ENCODE measurements around the gene PSMF1. TPM values are rescaled to one million over a fixed set of nuclear protein-coding genes. Genes with fewer than 3 reads are reported as not detected.

Gene PSMF1
- polyA plus RNA-seq, 4 donors = 43.6 to 118 (median 62.7) TPM

- 50 to 83% (median 56%) methylated on average over 1 of the region's 1 CpG for WGBS, 3 donors
- H3K4me3 ChIP-seq (ENCODE audit: low read depth in 1 of 3, low read length in 3 of 3) = no peak overlapping the region
- peaks cover 0 to 3% of the 10 kb centered on the region in 2 donors for H3K9me3 ChIP-seq (ENCODE audit: control insufficient read depth in 2 of 2, insufficient read depth in 1 of 2, low read depth in 1 of 2, low read length in 1 of 2)
- no peaks in the 10 kb centered on the region for H3K27me3 ChIP-seq (ENCODE audit: control insufficient read depth in 3 of 3, insufficient read depth in 3 of 3, low read length in 3 of 3)
- FAIRE-seq (no peak), DNase-seq (no peak)
- peaks cover 0 to 2% (median 0%) of the 10 kb centered on the region in 3 donors for H3K36me3 ChIP-seq (ENCODE audit: control insufficient read depth in 3 of 3, insufficient read depth in 2 of 3, low read depth in 1 of 3, low read length in 3 of 3)
- no peak overlapping the region for H3K27ac ChIP-seq (ENCODE audit: low read depth in 1 of 3, low read length in 2 of 3)
- peaks cover 3 to 27% (median 3%) of the 10 kb centered on the region in 3 donors for H3K4me1 ChIP-seq (ENCODE audit: control insufficient read depth in 3 of 3, insufficient read depth in 2 of 3, low read depth in 1 of 3, low read length in 2 of 3)
Measured at GRCh38 chr20:1189827-1190226, 71.4 kb downstream of the PSMF1 start.

- H3K4me1 ChIP-seq (ENCODE audit: control insufficient read depth in 3 of 3, insufficient read depth in 2 of 3, low read depth in 1 of 3, low read length in 2 of 3) = peaks cover 3 to 32% (median 3%) of the 10 kb centered on the region in 3 donors
- peaks cover 0 to 3% of the 10 kb centered on the region in 2 donors for H3K9me3 ChIP-seq (ENCODE audit: control insufficient read depth in 2 of 2, insufficient read depth in 1 of 2, low read depth in 1 of 2, low read length in 1 of 2)
- WGBS, 3 donors = 85 to 98% (median 91%) methylated on average over 3 of the region's 3 CpGs
- no peak for DNase-seq
- no peaks in the 10 kb centered on the region for H3K27me3 ChIP-seq (ENCODE audit: control insufficient read depth in 3 of 3, insufficient read depth in 3 of 3, low read length in 3 of 3)
- no peak overlapping the region for H3K4me3 ChIP-seq (ENCODE audit: low read depth in 1 of 3, low read length in 3 of 3)
- FAIRE-seq = no peak
- peaks cover 0 to 2% (median 0%) of the 10 kb centered on the region in 3 donors for H3K36me3 ChIP-seq (ENCODE audit: control insufficient read depth in 3 of 3, insufficient read depth in 2 of 3, low read depth in 1 of 3, low read length in 3 of 3)
- H3K27ac ChIP-seq (ENCODE audit: low read depth in 1 of 3, low read length in 2 of 3) = no peak overlapping the region
Measured at GRCh38 chr20:1190847-1191246, 72.4 kb downstream of the PSMF1 start.

DNA sequence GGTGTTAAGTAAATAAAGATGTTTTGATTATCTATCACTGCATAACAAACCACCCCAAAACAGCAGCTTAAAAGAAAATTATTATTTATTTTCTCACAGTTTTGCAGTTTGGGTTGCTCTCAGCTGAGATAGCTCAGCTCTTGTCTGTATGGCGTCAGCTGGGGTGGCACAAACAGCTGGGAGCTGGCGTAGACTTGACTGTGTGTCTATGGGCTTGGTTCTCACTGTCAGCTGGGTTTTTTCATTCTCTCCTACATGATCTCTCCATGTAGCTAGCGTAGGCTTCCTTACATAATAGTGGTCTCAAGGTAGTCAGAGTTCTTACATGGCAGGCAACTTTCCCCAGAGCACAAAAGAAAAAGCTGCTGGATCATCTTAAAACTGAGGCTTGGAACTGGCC, 72.9 kb downstream of the PSMF1 start:
- Histone ChIP-seq H3K36me3 (ENCODE audit: control insufficient read depth in 3 of 3, insufficient read depth in 2 of 3, low read depth in 1 of 3, low read length in 3 of 3) (peaks cover 0 to 2% (median 0%) of the 10 kb centered on the region in 3 donors), H3K4me3 (ENCODE audit: low read depth in 1 of 3, low read length in 3 of 3) (no peak overlapping the region), H3K4me1 (ENCODE audit: control insufficient read depth in 3 of 3, insufficient read depth in 2 of 3, low read depth in 1 of 3, low read length in 2 of 3) (peaks cover 0 to 27% (median 3%) of the 10 kb centered on the region in 3 donors), H3K27ac (ENCODE audit: low read depth in 1 of 3, low read length in 2 of 3) (no peak overlapping the region), H3K27me3 (ENCODE audit: control insufficient read depth in 3 of 3, insufficient read depth in 3 of 3, low read length in 3 of 3) (no peaks in the 10 kb centered on the region), H3K9me3 (ENCODE audit: control insufficient read depth in 2 of 2, insufficient read depth in 1 of 2, low read depth in 1 of 2, low read length in 1 of 2) (peaks cover 0 to 3% of the 10 kb centered on the region in 2 donors)
- WGBS, 3 donors = 81 to 91% (median 83%) methylated on average over 3 of the region's 3 CpGs
- FAIRE-seq (no peak), DNase-seq (no peak)

GRCh38 chr20:1195226-1195625, 76.8 kb downstream of the PSMF1 start:
- H3K27ac ChIP-seq (ENCODE audit: low read depth in 1 of 3, low read length in 2 of 3) = no peak overlapping the region
- 21 to 57% (median 42%) methylated on average over 1 of the region's 1 CpG for WGBS, 3 donors
- H3K27me3 ChIP-seq (ENCODE audit: control insufficient read depth in 3 of 3, insufficient read depth in 3 of 3, low read length in 3 of 3) = no peaks in the 10 kb centered on the region
- H3K4me3 ChIP-seq (ENCODE audit: low read depth in 1 of 3, low read length in 3 of 3) = no peak overlapping the region
- DNase-seq = peak; percentile 44 to 62
- FAIRE-seq = no peak
- H3K36me3 ChIP-seq (ENCODE audit: control insufficient read depth in 3 of 3, insufficient read depth in 2 of 3, low read depth in 1 of 3, low read length in 3 of 3) = no peaks in the 10 kb centered on the region
- H3K4me1 ChIP-seq (ENCODE audit: control insufficient read depth in 3 of 3, insufficient read depth in 2 of 3, low read depth in 1 of 3, low read length in 2 of 3) = peaks cover 0 to 5% (median 0%) of the 10 kb centered on the region in 3 donors
- H3K9me3 ChIP-seq (ENCODE audit: control insufficient read depth in 2 of 2, insufficient read depth in 1 of 2, low read depth in 1 of 2, low read length in 1 of 2) = no peaks in the 10 kb centered on the region

DNA sequence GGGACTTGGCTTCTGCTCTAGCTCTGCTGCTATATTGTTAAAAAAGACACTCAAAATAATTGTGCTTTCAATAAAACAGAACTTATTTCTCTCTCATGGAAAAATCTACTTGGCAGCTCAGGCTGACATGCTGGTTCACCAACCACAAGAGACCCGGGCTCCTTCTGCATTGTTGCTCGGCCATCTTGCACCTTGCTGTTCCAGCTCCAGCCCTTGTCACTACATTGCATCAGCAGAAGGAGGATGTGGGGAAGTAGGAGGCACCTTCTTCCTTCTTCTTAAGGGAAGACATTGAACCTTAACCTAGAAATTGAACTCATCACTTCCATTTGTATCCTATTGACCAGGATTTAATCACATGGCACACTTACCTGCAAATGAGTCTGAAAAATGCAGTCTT, 78.2 kb downstream of the PSMF1 start:
- 76 to 98% (median 88%) methylated on average over 2 of the region's 2 CpGs for WGBS, 3 donors
- no peaks in the 10 kb centered on the region for H3K36me3 ChIP-seq (ENCODE audit: control insufficient read depth in 3 of 3, insufficient read depth in 2 of 3, low read depth in 1 of 3, low read length in 3 of 3)

GRCh38 chr20:1197801-1198200, 79.4 kb downstream of the PSMF1 start:
- Histone ChIP-seq H3K4me1 (ENCODE audit: control insufficient read depth in 3 of 3, insufficient read depth in 2 of 3, low read depth in 1 of 3, low read length in 2 of 3) (peaks cover 0 to 5% (median 0%) of the 10 kb centered on the region in 3 donors), H3K9me3 (ENCODE audit: control insufficient read depth in 2 of 2, insufficient read depth in 1 of 2, low read depth in 1 of 2, low read length in 1 of 2) (no peaks in the 10 kb centered on the region), H3K36me3 (ENCODE audit: control insufficient read depth in 3 of 3, insufficient read depth in 2 of 3, low read depth in 1 of 3, low read length in 3 of 3) (no peaks in the 10 kb centered on the region), H3K27ac (ENCODE audit: low read depth in 1 of 3, low read length in 2 of 3) (no peak overlapping the region), H3K4me3 (ENCODE audit: low read depth in 1 of 3, low read length in 3 of 3) (no peak overlapping the region), H3K27me3 (ENCODE audit: control insufficient read depth in 3 of 3, insufficient read depth in 3 of 3, low read length in 3 of 3) (no peaks in the 10 kb centered on the region)
- 85 to 89% (median 87%) methylated on average over 7 of the region's 7 CpGs for whole genome bisulfite sequencing, 3 donors
- DNase-seq = no peak
- FAIRE-seq = no peak

More for the DNA sequence above, 78.2 kb downstream of the PSMF1 start:
- no peak overlapping the region for H3K4me3 ChIP-seq (ENCODE audit: low read depth in 1 of 3, low read length in 3 of 3)
- FAIRE-seq (no peak), DNase-seq (no peak)
- H3K27me3 ChIP-seq (ENCODE audit: control insufficient read depth in 3 of 3, insufficient read depth in 3 of 3, low read length in 3 of 3) = no peaks in the 10 kb centered on the region
- no peak overlapping the region for H3K27ac ChIP-seq (ENCODE audit: low read depth in 1 of 3, low read length in 2 of 3)
- peaks cover 0 to 5% (median 0%) of the 10 kb centered on the region in 3 donors for H3K4me1 ChIP-seq (ENCODE audit: control insufficient read depth in 3 of 3, insufficient read depth in 2 of 3, low read depth in 1 of 3, low read length in 2 of 3)
- H3K9me3 ChIP-seq (ENCODE audit: control insufficient read depth in 2 of 2, insufficient read depth in 1 of 2, low read depth in 1 of 2, low read length in 1 of 2) = no peaks in the 10 kb centered on the region

GRCh38 chr20:1198751-1199150, 80.3 kb downstream of the PSMF1 start:
- Histone ChIP-seq H3K27me3 (ENCODE audit: control insufficient read depth in 3 of 3, insufficient read depth in 3 of 3, low read length in 3 of 3) (no peaks in the 10 kb centered on the region), H3K4me3 (ENCODE audit: low read depth in 1 of 3, low read length in 3 of 3) (no peak overlapping the region), H3K27ac (ENCODE audit: low read depth in 1 of 3, low read length in 2 of 3) (no peak overlapping the region), H3K9me3 (ENCODE audit: control insufficient read depth in 2 of 2, insufficient read depth in 1 of 2, low read depth in 1 of 2, low read length in 1 of 2) (no peaks in the 10 kb centered on the region), H3K36me3 (ENCODE audit: control insufficient read depth in 3 of 3, insufficient read depth in 2 of 3, low read depth in 1 of 3, low read length in 3 of 3) (no peaks in the 10 kb centered on the region), H3K4me1 (ENCODE audit: control insufficient read depth in 3 of 3, insufficient read depth in 2 of 3, low read depth in 1 of 3, low read length in 2 of 3) (peaks cover 0 to 5% (median 0%) of the 10 kb centered on the region in 3 donors)
- no peak for DNase-seq
- 83 to 98% (median 95%) methylated on average over 5 of the region's 5 CpGs for WGBS, 3 donors
- no peak for FAIRE-seq

- H3K27ac ChIP-seq (ENCODE audit: low read depth in 1 of 3, low read length in 2 of 3) = no peak overlapping the region
- no peaks in the 10 kb centered on the region for H3K27me3 ChIP-seq (ENCODE audit: control insufficient read depth in 3 of 3, insufficient read depth in 3 of 3, low read length in 3 of 3)
- H3K9me3 ChIP-seq (ENCODE audit: control insufficient read depth in 2 of 2, insufficient read depth in 1 of 2, low read depth in 1 of 2, low read length in 1 of 2) = no peaks in the 10 kb centered on the region
- no peak for FAIRE-seq
- 74 to 91% (median 80%) methylated on average over 7 of the region's 7 CpGs for WGBS, 3 donors
- H3K36me3 ChIP-seq (ENCODE audit: control insufficient read depth in 3 of 3, insufficient read depth in 2 of 3, low read depth in 1 of 3, low read length in 3 of 3) = no peaks in the 10 kb centered on the region
- peaks cover 0 to 5% (median 0%) of the 10 kb centered on the region in 3 donors for H3K4me1 ChIP-seq (ENCODE audit: control insufficient read depth in 3 of 3, insufficient read depth in 2 of 3, low read depth in 1 of 3, low read length in 2 of 3)
- no peak for DNase-seq
- no peak overlapping the region for H3K4me3 ChIP-seq (ENCODE audit: low read depth in 1 of 3, low read length in 3 of 3)
Measured at GRCh38 chr20:1199212-1199873, 80.9 kb downstream of the PSMF1 start.

DNA sequence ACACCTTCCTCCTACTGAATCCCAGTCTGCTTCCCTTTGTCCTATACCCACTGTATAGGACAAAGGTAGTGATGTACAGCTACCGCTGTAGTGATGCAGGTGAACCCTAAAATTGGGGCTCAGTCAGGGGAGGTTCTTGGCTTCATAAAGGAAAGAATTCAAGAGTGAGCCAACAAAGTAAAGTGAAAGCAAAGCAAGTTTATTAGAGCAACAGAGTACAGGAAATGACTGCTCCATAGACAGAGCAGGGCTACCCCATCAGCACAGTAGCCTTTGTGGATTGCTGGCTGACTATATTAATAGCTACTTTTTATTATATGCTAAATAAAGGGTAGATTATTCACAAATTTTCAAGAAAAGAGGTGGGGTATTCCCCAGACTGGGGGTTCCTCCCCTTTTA, 81.6 kb downstream of the PSMF1 start:
- FAIRE-seq (no peak), DNase-seq (no peak)
- Histone ChIP-seq H3K27ac (ENCODE audit: low read depth in 1 of 3, low read length in 2 of 3) (no peak overlapping the region), H3K4me1 (ENCODE audit: control insufficient read depth in 3 of 3, insufficient read depth in 2 of 3, low read depth in 1 of 3, low read length in 2 of 3) (peaks cover 0 to 5% (median 0%) of the 10 kb centered on the region in 3 donors), H3K36me3 (ENCODE audit: control insufficient read depth in 3 of 3, insufficient read depth in 2 of 3, low read depth in 1 of 3, low read length in 3 of 3) (no peaks in the 10 kb centered on the region), H3K9me3 (ENCODE audit: control insufficient read depth in 2 of 2, insufficient read depth in 1 of 2, low read depth in 1 of 2, low read length in 1 of 2) (no peaks in the 10 kb centered on the region), H3K4me3 (ENCODE audit: low read depth in 1 of 3, low read length in 3 of 3) (no peak overlapping the region), H3K27me3 (ENCODE audit: control insufficient read depth in 3 of 3, insufficient read depth in 3 of 3, low read length in 3 of 3) (no peaks in the 10 kb centered on the region)
- WGBS, 3 donors = 41 to 62% (median 59%) methylated on average over 1 of the region's 1 CpG
